ENCODE results near the gene MIGA1.
"Not testable (repeated sequence)": the region's sequence is repeated elsewhere in the genome, so short reads cannot be mapped to it uniquely, and the experiment has no call there.

The MIGA1 gene

DNA sequence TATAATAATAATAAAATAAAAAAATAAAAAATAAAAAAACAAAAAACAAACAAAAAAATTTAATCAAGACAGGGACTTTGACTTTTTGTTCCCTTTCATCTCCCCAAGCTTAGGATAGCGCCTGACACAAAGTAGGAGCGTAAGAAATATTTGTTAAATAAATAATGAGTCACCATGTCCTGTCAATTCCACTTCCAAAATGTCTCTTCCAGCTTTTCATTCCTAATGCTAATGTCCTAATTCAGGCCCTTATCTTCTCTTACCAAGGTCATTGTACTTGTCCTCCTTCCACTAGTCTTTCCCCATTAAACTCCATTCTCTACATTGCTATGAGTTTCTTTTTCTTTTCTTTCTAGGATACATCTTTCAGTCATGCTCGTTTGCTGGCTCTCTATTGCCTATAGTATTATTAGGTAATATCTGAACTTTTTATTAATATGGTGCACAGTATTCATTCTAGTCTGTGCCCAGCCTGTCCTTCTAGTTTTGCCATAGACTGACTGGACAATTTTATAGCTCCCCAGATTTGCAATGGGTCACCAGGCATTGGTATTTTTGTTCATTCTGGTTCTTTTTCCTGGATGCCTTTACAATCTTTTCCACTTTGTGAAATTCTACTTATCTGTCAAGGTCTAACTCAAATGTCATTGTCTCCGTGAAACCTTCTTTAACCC is 120.3 kb downstream of the MIGA1 start:
- Histone ChIP-seq H3K27ac (no peak overlapping the region), H3K4me3 (no peak overlapping the region)

GRCh38 chr1:77900687-77901293 is 121.3 kb downstream of the MIGA1 start:
- Histone ChIP-seq H3K4me3 (no peak overlapping the region), H3K27ac (no peak overlapping the region)

- Histone ChIP-seq H3K4me3 (no peak overlapping the region), H3K27ac (no peak overlapping the region)
Measured at GRCh38 chr1:77905603-77906002, 126.2 kb downstream of the MIGA1 start.

DNA sequence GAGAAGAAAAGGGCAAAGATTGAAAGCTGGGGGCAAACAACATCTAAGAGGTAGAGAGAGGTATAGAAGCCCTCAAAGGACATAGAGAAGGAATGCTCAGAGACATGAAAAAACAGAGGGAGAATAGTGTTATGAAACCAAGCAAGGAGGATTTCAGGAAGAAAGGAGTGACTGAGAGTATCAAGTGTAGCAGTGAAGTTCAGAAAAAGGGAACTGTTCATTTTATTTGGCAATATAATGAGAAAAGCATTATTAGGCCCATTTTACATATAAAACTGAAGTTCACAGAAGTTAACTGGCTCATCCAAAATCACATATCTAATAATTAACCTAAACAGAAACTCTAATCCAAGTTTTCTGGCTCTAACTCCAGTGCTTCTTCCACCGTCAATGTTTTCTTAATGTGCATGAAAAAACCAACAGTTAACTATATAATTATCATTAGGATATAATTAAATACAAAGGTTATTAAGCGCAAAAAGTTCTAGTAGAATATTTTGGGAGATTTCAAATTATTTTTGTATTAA is 126.6 kb downstream of the MIGA1 start:
- Histone ChIP-seq H3K27ac (no peak overlapping the region), H3K4me3 (no peak overlapping the region)

DNA sequence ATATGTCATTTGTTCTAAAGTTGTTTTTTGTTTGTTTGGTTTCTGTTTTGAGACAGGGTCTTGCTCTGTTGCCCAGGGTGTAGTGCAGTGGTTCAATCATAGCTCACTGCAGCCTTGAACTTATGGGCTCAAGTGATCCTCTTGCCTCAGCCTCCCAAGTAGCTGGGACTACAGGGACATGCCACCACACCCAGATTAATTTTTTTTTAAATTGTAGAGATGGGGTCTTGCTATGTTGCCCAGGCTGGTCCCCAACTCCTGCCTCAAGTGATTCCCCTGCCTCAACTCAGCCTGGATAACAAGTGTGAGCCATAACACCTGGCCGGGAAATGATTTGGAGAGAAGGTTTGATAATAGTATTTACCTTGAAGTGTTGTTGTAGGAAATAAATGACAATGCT is 127.2 kb downstream of the MIGA1 start:
- Histone ChIP-seq H3K4me3 (no peak overlapping the region), H3K27ac (no peak overlapping the region)

- Histone ChIP-seq H3K4me3 (no peak overlapping the region), H3K27ac (no peak overlapping the region)
Measured at GRCh38 chr1:77910116-77910515, 130.7 kb downstream of the MIGA1 start.

GRCh38 chr1:77918918-77919317 is 139.5 kb downstream of the MIGA1 start:
- H3K4me3 ChIP-seq, H3K27ac ChIP-seq: not testable (repeated sequence)

GRCh38 chr1:77925518-77925917 is 146.1 kb downstream of the MIGA1 start:
- no peak overlapping the region for H3K27ac ChIP-seq

DNA sequence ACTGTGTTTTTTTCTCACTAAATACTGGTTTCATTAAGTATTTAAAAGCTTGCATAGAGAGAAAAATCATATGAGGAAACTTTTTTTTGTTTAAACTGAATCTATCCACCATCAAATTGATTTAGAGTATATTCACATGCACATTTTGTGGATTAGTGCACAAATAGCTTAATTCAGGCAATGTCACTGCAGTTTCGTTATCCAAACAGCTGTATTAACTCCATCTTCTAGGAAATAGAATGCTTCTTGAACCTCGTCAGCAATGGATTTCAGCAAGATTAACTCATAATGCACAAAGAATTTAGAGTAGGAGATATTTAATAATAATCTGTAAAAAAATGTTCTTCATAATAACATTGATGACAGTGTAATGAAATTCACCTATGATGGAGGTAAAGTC is 146.5 kb downstream of the MIGA1 start:
- H3K4me3 ChIP-seq = peak overlapping the region in 1 of 7 experiments; percentile 11
- no peak overlapping the region for H3K27ac ChIP-seq

More at GRCh38 chr1:77925518-77925917, 146.1 kb downstream of the MIGA1 start:
- H3K4me3 ChIP-seq = no peak overlapping the region

DNA sequence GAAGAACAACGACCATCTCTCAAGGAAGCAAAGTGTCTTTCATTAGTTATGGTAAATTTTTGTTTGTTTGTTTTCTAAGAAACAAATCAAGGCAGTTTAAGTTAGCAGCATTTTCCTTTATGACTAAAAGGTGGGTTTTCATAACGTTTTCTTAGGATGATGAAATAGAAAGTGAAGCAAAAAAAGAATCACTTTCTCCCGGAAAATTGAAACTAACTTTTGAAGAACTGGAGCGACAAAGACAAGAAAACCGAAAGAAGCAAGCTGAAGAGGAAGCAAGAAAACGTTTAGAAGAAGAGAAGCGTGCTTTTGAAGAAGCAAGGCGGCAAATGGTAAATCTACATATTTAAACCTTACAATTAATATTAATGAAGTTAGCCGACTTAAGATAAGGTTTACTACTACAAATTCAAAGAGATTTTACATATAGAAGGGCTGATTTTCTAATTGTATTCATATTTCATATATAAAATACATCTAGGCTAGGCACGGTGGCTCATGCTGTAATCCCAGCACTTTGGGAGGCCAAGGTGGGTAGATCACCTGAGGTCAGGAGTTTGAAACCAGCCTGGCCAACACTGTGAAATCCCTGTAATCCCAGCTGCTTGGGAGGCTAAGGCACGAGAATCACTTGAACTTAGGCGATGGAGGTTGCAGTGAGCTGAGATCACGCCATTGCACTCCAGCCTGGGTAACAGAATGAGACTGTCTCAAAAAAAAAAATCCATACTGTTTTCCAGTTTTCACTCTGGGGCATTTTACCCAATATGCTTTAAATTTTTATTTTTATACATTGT is 147.3 kb downstream of the MIGA1 start:
- Histone ChIP-seq H3K27ac (no peak overlapping the region), H3K4me3 (peak overlapping the region in 2 of 7 experiments; percentile 7 to 11)

DNA sequence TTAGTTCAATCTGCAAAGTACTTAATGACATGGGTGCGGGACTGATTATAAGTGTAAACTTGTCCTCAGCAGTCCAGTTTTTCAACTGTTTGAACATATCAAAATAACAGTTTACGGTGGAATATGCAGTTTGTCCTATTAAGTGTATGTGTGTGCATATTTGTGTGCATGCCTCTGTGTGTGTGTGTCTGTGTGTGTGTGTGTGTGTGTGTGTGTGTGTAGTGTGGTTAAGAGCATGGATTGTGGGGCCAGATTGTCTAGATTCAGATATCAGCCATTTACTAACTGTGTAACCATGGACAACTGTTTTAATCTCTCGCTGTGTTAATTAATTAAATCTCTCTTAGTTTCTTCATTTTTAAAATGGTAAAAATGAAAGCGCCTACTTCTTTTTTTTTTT is 148.0 kb downstream of the MIGA1 start:
- Histone ChIP-seq H3K4me3 (no peak overlapping the region), H3K27ac (no peak overlapping the region)
